Omental fat pad (tissue), 4 donors: ENCODE data around the gene SNHG17. TPM values are rescaled to one million over a fixed set of nuclear protein-coding genes. Genes with fewer than 3 reads are reported as not detected.
"Not testable (repeated sequence)": the region's sequence is repeated elsewhere in the genome, so short reads cannot be mapped to it uniquely, and the experiment has no call there.

Experiments used
- ATAC-seq: fragments of 150-250 bp; one replicate; pipeline ENCODE4 v1.9.1; 2016; ENCODE audit warnings: mild to moderate bottlenecking, moderate library complexity; ENCODE audit not compliant: low FRiP score
- DNase-seq: peaks from one replicate; pipeline ENCODE4 v3.0.0-alpha.2; 2019; ENCODE audit warnings: low spot score
- total RNA-seq, 4 donors: library from RNA; depleted of rRNA; stranded (reverse); fragments of >200 nt; gene quantifications; one replicate each; pipeline ENCODE4 v1.1.0, GENCODE V29; 2016
- TF ChIP-seq, protein P1 (sequence below), 3 donors: fragments of 450-650 bp; IDR thresholded peaks; one replicate each; pipeline ENCODE4 v1.5.1; 2016 to 2017; ENCODE audit warnings: antibody characterized with exemption in 3 of 3, mild to moderate bottlenecking in 3 of 3, moderate library complexity in 2 of 3

SNHG17 gene
- total RNA-seq, 4 donors from 2014 or later, result 19.5 to 66.1 (median 33.4) TPM

DNA sequence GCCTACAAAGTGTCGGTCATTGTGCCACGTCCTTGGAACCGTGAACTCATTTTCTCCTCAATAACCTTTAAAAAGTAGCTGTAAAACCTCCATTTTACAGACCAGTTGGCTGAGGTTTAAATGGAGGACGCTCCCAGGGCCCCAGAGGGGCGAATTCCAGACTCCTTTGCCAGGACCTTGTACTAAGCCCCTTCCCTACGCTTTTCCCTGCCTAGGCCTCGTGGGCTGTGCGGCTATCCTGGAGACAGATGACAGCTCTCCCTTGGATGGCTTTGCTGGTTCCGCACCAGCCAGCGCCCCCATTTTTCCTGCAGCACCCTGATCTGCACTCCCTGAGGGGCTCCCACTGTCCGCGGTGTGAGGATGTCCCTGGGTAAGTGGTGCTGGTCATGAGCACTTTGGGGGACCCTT, 12.1 kb upstream of the SNHG17 start:
- TF ChIP-seq, protein P1, sequence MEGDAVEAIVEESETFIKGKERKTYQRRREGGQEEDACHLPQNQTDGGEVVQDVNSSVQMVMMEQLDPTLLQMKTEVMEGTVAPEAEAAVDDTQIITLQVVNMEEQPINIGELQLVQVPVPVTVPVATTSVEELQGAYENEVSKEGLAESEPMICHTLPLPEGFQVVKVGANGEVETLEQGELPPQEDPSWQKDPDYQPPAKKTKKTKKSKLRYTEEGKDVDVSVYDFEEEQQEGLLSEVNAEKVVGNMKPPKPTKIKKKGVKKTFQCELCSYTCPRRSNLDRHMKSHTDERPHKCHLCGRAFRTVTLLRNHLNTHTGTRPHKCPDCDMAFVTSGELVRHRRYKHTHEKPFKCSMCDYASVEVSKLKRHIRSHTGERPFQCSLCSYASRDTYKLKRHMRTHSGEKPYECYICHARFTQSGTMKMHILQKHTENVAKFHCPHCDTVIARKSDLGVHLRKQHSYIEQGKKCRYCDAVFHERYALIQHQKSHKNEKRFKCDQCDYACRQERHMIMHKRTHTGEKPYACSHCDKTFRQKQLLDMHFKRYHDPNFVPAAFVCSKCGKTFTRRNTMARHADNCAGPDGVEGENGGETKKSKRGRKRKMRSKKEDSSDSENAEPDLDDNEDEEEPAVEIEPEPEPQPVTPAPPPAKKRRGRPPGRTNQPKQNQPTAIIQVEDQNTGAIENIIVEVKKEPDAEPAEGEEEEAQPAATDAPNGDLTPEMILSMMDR (IDR thresholded peaks at IDR 0.05), result no peak
- DNase-seq (no peak), ATAC-seq (no peak)

GRCh38 chr20:38446441-38447209, 11.5 kb upstream of the SNHG17 start:
- DNase-seq (peak; percentile 81), ATAC-seq (peak; percentile 90)
- TF ChIP-seq, protein P1 (IDR thresholded peaks at IDR 0.05), result peak in 2 of 3 donors; percentile 87

DNA sequence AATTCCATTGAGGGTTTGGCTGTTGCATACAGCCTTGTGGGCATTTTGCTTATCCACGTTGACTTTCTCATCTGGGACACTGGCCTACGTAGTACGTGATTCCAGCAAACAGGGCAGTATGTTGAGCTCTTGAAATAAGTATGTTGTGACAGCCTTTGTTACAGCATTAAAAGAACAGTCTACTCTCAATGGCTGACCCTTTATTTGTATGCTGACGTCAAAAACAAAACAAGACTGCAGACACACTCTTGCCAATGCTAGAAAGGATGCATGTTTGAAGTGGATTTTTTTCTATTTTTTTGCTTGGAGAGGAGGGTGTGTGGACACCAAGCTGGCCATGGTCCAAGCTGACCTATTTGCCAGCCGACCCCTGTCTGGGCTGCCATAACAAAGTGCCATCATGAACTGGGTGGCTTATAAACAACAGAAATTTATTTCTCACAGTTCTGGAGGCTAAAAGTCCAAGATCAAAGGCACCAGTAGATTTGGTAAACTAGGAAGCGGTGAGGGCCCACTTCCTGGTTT, 10.8 kb upstream of the SNHG17 start:
- TF ChIP-seq, protein P1 (IDR thresholded peaks at IDR 0.05), result no peak
- DNase-seq, result no peak
- ATAC-seq, result no peak

GRCh38 chr20:38445381-38445796, 10.3 kb upstream of the SNHG17 start:
- no peak for DNase-seq
- TF ChIP-seq, protein P1 (IDR thresholded peaks at IDR 0.05), result no peak
- ATAC-seq, result no peak

- no peak for DNase-seq
- TF ChIP-seq, protein P1 (IDR thresholded peaks at IDR 0.05), result no peak
Observed at GRCh38 chr20:38441916-38442315, 6.8 kb upstream of the SNHG17 start.

DNA sequence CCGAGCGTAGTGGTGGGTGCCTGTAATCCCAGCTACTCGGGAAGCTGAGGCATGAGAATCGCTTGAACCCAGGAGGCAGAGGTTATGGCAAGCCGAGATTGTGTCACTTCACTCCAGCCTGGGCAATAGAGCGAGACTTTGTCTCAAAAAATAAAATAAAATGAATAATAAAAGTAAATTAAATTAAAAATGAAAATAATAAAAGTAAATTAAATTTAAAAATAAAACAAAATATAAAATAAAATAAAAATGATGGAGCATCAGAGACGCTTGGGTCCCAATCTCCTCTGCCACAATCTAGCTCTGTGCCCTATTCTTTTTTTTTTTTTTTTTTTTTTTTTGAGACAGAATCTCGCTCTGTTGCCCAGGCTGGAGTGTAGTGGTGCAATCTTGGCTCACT, 6.0 kb upstream of the SNHG17 start:
- DNase-seq, ATAC-seq: not testable (repeated sequence)

More at GRCh38 chr20:38441916-38442315, 6.8 kb upstream of the SNHG17 start:
- no peak for ATAC-seq

DNA sequence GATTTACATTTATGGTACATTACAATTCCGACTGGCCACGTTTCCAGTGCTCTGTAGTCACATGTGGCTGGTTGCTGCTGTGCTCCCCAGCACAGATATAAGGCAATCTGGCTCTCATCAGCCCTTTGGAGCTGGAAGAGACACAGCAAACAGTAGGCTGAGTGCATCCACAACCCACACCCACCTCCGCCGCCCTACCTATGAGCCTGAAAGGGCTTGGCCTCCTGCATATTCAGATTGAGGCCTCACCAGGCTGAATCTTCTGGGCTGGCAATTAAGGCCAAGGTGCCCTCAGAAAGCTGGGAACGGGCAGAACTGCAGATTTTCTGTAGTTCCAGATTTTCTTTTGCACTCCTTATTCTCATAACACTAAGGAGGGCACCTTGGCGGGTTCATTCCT, 2.7 kb upstream of the SNHG17 start:
- DNase-seq (no peak), ATAC-seq (no peak)
- TF ChIP-seq, protein P1 (IDR thresholded peaks at IDR 0.05), result no peak
